B cell (primary cell): Measurements from ENCODE around the gene TESPA1.

Experiments
- CTCF ChIP-seq: fragments of 200-600 bp; IDR thresholded peaks from one replicate; pipeline ENCODE4 v1.8.0; 2022; ENCODE audit warnings: antibody characterized with exemption, mild to moderate bottlenecking
- EZH2 ChIP-seq: IDR thresholded peaks from 2 replicates; pipeline ENCODE4 v1.6.1; 2012; ENCODE audit warnings: borderline replicate concordance, low read depth, mild to moderate bottlenecking, moderate library complexity, low read length; ENCODE audit not compliant: insufficient read depth, poor library complexity, severe bottlenecking

GRCh38 chr12:54975272-54975671, 9.3 kb downstream of the TESPA1 start:
- TF ChIP-seq CTCF: no peak
- TF ChIP-seq EZH2: no peak
